Measurements from ENCODE around the gene OR52K1. TPM values are rescaled to one million over a fixed set of nuclear protein-coding genes. Genes with fewer than 3 reads are reported as not detected.
"Not testable (repeated sequence)": the region's sequence is repeated elsewhere in the genome, so short reads cannot be mapped to it uniquely, and the experiment has no call there.

Gene OR52K1
- polyA plus RNA-seq, 2 of the 4 experiments (the other 2 are of a cell fraction), result not detected

DNA sequence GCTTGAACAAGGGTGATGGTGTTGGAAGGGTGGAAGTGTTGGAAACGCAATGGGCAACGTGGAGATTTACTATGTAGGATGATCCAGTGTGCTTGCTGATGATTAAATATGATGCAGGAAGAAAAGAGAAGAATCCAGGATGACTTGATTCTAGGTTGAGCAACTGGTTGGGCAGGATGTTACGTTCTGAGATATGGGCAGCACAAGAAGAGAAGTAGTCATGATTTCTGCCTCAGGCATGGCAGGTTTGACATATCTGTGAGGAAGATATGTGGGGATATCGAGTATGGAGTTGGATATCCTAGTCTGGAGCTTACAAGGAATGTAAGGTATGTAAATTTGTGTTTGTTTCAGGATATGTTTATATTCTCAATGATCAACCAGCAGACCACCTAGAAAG lies 1.9 kb downstream of the OR52K1 start:
- CTCF ChIA-PET, result interaction anchor here (1.5 to 2.5 kb wide), 2 partner anchors 10 to 297 kb away, joined by 5 to 8 read pairs; no protein-coding TSS in a partner anchor

GRCh38 chr11:4491405-4491804 lies 9.0 kb downstream of the OR52K1 start:
- H3K4me2 ChIP-seq; ATAC-seq; POLR2A ChIA-PET; H3K4me3 ChIP-seq; H3K27ac ChIP-seq; DNase-seq (ENCODE audit: low read depth in 1 of 2, low spot score in 1 of 2); H3K9me3 ChIP-seq; H3K4me1 ChIP-seq; FAIRE-seq: not testable (repeated sequence)
- WGBS (ENCODE audit: missing lambda C conversion rate), result 35% methylated on average over 2 of the region's 2 CpGs
- CTCF ChIA-PET, result interaction anchor here (5.9 kb wide), 1 partner anchor 304 kb away, joined by 96 read pairs; no protein-coding TSS in a partner anchor

More for the DNA sequence above, 1.9 kb downstream of the OR52K1 start:
- Histone ChIP-seq H3K9me3 (no peaks in the 10 kb centered on the region), H3K27ac (no peak overlapping the region), H3K4me3 (no peak overlapping the region), H3K4me1 (peaks cover 8% of the 10 kb centered on the region; the same call in 2 of the 3 replicates), H3K4me2 (no peak overlapping the region)
- TF ChIP-seq ELK1 (IDR thresholded peaks at IDR 0.05; ENCODE audit: low read depth, low read length) (no peak), EHF (CRISPR knock-in tag; IDR thresholded peaks at IDR 0.05) (no peak), NPAS2 (CRISPR knock-in tag; IDR thresholded peaks at IDR 0.05; ENCODE audit: borderline replicate concordance) (no peak), ZC3H11A (IDR thresholded peaks at IDR 0.05) (no peak), POLR2A (IDR thresholded peaks at IDR 0.05; ENCODE audit: low read length) (no peak), ZNF302 (CRISPR knock-in tag; IDR thresholded peaks at IDR 0.05) (no peak), HOXB13 (CRISPR knock-in tag; IDR thresholded peaks at IDR 0.05; ENCODE audit: low read depth) (no peak), EP300 (IDR thresholded peaks at IDR 0.05) (no peak), FOSB (CRISPR knock-in tag; IDR thresholded peaks at IDR 0.05) (no peak), SMC3 (IDR thresholded peaks at IDR 0.05) (no peak), GATA3 (IDR thresholded peaks at IDR 0.05; ENCODE audit: borderline replicate concordance) (no peak), MAZ (IDR thresholded peaks at IDR 0.05; ENCODE audit: borderline replicate concordance, low read depth, low read length) (no peak), RNF2 (IDR thresholded peaks at IDR 0.05; ENCODE audit: borderline replicate concordance, low read depth) (no peak), RAD21 (conservative IDR thresholded peaks at IDR 0.05 in 1 of 2, IDR thresholded peaks at IDR 0.05 in 1 of 2) (no peak), ESRRA (IDR thresholded peaks at IDR 0.05; ENCODE audit: borderline replicate concordance, low read length) (no peak), FOSL2 (IDR thresholded peaks at IDR 0.05) (no peak), FOSL2 (CRISPR knock-in tag; IDR thresholded peaks at IDR 0.05) (no peak), KDM5A (IDR thresholded peaks at IDR 0.05) (no peak), MAFK (IDR thresholded peaks at IDR 0.05; ENCODE audit: partially characterized antibody) (no peak), RFX5 (IDR thresholded peaks at IDR 0.05) (no peak)
- ATAC-seq (no peak), DNase-seq (ENCODE audit: low read depth in 1 of 2, low spot score in 1 of 2) (no peak), FAIRE-seq (no peak)
- POLR2A ChIA-PET, result no interaction called here
- 3% methylated on average over 4 of the region's 4 CpGs for WGBS (ENCODE audit: missing lambda C conversion rate)

- H3K4me2 ChIP-seq, result no peak overlapping the region
- H3K27ac ChIP-seq, result no peak overlapping the region
- ATAC-seq (no peak), DNase-seq (ENCODE audit: low read depth in 1 of 2, low spot score in 1 of 2) (no peak), FAIRE-seq (no peak)
- CTCF ChIA-PET, result interaction anchor here (0.6 to 5.9 kb wide), 12 partner anchors 10 to 602 kb away, joined by 3 to 96 read pairs (median 6); partner anchors contain the start of gene OR52K1
- H3K9me3 ChIP-seq, result 0 out of 3 replicates have a peak, but pooled peaks cover 4% of the 10 kb centered on the region
- POLR2A ChIA-PET, result no interaction called here
- 47% methylated on average over 4 of the region's 4 CpGs for WGBS (ENCODE audit: missing lambda C conversion rate)
- no peak overlapping the region for H3K4me3 ChIP-seq
- no peaks in the 10 kb centered on the region for H3K4me1 ChIP-seq
- no peak for TF ChIP-seq POLR2A (IDR thresholded peaks at IDR 0.05; ENCODE audit: low read length)
- TF ChIP-seq BHLHE40 (IDR thresholded peaks at IDR 0.05; ENCODE audit: low read depth, low read length), result no peak
- no peak for TF ChIP-seq BCL3 (IDR thresholded peaks at IDR 0.05)
- TF ChIP-seq CBX8 (IDR thresholded peaks at IDR 0.05), result no peak
- TF ChIP-seq EHF (CRISPR knock-in tag; IDR thresholded peaks at IDR 0.05), result no peak
- no peak for TF ChIP-seq NFE2L2 (conservative IDR thresholded peaks at IDR 0.05; ENCODE audit: low read length)
- no peak for TF ChIP-seq EHMT2 (IDR thresholded peaks at IDR 0.05; ENCODE audit: low read depth)
- no peak for TF ChIP-seq USF2 (IDR thresholded peaks at IDR 0.05)
- TF ChIP-seq, protein P1, sequence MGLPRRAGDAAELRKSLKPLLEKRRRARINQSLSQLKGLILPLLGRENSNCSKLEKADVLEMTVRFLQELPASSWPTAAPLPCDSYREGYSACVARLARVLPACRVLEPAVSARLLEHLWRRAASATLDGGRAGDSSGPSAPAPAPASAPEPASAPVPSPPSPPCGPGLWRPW (IDR thresholded peaks at IDR 0.05), result no peak
- no peak for TF ChIP-seq CHD4 (IDR thresholded peaks at IDR 0.05; ENCODE audit: borderline replicate concordance)
- TF ChIP-seq CEBPB (IDR thresholded peaks at IDR 0.05), result no peak
- TF ChIP-seq ESRRA (IDR thresholded peaks at IDR 0.05; ENCODE audit: borderline replicate concordance, low read length), result no peak
- TF ChIP-seq ZC3H11A (IDR thresholded peaks at IDR 0.05), result no peak
- TF ChIP-seq FOSB (CRISPR knock-in tag; IDR thresholded peaks at IDR 0.05), result no peak
These were observed 9.6 kb downstream of the OR52K1 start for GRCh38 chr11:4491878-4492606.

Measured in A549 (cell line).